T-helper 2 cell (primary cell): ENCODE data around the gene ABCF2.

ENCODE experiments used
- DNase-seq, 5 experiments: peaks; one replicate each; pipeline versions ENCODE4 v3.0.0 to v3.0.0-alpha.2; 2012 to 2022

Gene ABCF2

DNA sequence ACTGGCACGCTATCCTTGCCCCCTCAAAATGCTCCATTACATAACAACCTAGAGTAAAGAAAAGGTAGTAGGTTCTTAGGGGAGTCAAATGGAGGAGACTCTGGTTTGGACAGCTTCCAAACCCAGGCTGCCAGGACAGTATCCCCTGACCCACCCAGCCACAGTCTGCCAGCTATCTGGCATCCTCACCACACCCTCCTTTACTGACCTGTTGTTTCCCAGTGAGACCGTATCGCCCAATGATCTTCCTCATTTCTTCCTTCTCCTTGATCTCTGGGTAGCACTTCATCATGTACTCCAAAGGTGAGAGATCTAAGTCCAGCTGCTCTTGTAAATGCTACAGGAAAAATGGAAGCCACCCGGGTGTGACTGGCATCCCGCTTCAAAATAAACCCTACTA, 11.6 kb downstream of the ABCF2 start:
- DNase-seq = no peak

DNA sequence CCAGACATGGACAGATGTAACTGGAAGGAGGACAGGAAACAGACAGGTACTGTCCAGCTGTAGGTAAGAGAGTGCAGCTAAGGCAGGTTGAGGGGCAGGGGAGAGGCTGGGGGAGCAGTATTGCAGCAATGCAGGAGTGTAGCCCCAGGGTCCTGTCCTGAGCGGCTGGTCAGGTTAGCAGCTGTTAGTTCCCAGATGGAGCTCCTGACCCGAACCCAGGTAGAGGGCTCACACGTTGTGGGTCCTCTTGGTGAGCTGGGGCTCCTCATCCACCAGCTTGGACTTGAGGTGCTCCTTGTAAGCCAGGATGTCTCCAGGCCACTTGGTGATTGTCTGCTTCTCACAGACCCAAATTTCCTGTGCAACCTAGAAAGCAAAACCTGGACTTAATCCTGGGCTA, 13.2 kb downstream of the ABCF2 start:
- DNase-seq = no peak

DNA sequence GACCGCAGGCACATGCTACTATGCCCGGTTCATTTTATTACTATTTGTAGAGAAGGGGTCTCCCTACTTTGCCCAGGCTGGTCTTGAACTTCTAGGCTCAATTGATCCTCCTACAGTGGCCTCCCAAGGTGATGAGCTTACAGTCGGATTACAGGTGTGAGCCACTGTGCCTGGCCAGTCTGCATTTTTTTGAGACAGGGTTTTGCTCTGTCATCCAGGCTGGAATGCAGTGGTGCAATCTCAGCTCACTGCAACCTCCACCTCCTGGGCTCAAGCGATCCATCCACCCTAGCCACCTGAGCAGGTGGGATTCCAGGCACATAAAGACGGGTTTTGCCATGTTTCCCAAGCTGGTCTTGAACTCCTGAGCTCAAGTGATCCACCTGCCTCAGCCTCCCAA, 14.4 kb downstream of the ABCF2 start:
- no peak for DNase-seq

DNA sequence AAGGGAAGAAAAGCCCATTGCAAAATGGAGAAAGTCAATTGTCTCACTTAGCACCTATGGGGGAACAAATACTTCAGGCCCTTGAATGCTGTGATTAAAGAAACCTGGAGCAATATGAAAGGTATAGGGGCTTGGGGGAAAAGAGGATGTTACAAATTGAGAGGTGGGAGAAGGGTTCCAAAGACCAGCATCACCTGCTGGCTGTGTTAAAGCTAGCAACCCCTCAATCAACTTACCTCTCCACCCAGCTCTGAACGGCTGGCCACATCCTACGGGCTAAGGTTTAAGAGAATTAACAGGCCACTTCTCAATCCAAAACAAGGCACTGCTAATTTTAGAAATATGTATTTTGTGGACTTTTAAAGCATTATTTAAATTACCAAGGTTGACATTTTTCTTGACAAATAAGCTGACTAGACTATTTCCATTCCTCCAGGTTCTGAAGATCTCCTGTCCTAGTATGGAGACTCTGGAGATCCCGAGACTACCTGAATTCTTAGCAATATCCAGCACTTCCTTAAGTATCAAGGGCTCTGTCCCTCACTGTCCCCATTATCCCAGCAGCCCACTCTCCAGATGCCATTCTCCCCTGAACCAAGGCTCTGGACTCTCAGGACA, 15.7 kb downstream of the ABCF2 start:
- DNase-seq = no peak

DNA sequence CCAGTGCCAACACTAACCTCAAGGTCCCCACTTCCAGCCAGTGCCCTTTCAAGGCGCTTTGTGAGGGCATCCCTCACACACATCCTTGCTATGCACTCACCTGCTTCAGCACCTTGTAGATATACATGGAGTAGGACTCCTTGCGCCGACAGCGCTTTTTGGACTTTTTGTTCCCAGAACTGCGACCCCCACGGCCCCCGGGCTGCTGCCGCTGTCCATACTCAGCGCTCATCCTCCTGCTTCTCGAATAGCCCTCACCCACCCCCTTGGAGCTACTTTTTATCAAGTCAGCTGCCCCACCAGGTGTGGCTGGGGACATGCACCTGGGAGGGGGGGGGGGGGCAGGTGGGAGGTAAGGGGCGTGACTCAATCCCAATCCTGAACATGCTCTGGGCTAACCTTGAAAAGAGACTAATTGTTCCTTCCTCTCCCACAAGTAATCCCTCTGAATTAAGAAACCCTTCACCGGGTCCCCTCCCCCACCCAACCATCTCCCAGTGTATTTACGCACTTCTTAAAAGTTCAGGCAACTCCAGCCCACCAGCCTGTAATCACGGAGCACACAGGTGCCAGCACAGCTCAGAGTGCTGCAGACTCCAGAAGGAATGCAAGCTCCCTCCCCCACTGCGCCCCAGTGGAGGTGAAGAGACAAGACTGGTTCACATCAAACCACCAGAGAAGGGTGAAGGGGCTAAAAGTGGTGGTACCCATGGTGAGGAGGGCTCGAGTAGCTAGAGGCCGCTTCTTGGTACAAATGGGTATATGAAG, 16.7 kb downstream of the ABCF2 start, which contains the start of gene H2BK1:
TSS of gene H2BK1 (minus strand) at position 402 of the 768 bp plus-strand sequence. CDS start at position 232, 170 bp downstream.
- DNase-seq = no peak

DNA sequence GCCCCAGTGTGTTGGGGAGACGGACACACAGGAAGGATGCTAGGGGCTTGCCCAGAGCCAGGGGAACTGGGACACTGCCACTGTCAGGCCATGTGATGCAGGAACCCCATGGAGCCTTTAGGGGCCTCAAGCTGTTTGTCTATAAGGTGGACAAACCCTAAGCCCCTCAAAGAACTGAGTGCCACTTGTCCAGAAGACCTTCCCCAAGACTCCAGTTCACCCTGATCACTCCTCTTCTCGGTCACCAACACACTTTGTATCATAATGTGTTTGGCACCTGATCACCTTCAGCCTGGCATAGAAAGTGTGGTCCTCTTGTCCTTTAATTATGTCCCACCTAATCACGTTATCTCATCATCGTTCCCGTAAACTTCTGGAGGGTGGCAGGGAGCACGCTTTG, 17.4 kb downstream of the ABCF2 start:
- no peak for DNase-seq

DNA sequence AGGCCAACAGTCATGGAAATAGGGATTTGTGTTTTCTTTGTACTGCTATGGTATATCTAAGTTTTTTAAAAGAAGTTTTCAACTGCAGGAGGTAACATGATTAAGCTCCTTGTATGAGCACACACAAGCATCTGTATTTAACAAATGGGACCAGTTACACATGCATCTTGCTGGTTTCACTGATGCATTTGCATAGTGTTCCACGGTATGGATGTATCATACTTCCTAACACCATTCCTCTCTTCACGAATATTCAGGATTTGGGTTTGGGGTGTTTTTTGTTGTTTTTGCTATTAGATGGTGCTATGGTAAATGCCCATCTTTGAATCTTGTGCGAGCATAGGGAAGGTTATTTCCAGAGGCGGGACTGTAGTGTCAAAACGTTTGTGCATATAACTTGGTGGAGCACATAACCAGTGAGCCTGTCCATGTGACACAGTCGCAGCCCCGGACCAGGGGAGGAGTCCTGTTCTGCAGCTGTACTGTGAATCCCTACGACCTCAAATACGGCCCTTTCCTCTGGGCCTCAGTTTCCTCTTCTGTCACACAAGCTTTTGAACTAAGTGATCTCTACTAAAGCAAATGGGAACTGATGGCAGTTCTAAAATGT, 18.6 kb downstream of the ABCF2 start:
- no peak for DNase-seq

DNA sequence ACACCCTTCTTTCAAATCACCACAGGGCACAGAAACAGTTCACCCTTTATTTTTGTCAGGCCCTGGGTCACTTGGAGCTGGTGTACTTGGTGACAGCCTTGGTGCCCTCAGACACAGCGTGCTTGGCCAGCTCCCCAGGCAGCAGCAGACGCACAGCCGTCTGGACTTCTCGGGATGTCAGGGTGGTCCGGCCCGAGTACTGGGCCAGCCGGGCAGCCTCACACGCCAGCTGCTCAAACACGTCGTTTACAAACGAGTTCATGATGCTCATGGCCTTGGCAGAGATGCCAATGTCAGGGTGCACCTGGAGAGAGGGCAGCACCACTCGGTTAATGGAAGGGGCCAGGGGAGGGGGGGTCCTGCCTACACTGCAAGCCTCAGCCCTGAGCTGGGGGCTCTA, 19.2 kb downstream of the ABCF2 start:
- DNase-seq = no peak

DNA sequence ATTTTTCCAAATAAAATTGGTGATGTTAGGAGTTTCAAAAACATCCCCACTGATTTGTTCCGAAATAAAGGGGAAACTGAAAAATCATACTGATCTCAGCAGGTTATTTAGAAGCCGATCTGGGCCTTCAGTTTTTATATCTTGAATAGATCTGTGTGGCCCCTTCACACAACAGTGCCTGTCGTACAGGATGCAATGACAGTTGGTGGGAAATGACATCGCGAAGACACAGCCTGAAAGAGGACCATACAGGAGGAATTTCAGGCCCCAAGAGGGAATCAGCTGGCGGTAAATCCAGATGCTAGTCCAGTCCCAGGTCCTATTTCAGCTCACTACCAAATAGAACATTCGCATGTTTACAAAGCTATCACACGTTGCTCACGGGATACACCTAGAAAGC, 19.7 kb downstream of the ABCF2 start:
- DNase-seq = peak in 1 of 5 experiments; percentile 60

DNA sequence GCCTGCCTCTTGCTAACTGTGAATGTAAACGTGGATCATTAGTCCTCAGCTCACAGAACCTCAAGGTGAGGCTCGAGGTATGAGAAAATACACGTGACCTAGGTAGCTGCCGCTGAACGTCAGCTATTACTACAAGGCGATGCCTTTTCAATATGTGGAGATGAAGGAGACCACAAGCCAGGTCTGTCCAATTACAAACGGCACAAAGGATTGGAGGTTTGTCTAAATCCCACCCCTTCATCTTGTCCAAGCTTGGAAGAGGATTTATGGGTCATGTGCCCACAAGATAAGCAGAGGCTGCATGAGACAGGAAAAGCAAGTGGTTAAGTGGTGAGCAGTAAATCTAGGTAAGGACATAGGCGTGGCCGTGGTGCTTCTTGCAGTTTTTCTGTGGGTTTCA, 20.1 kb downstream of the ABCF2 start:
- DNase-seq = peak in 2 of 5 experiments; percentile 75 to 82

DNA sequence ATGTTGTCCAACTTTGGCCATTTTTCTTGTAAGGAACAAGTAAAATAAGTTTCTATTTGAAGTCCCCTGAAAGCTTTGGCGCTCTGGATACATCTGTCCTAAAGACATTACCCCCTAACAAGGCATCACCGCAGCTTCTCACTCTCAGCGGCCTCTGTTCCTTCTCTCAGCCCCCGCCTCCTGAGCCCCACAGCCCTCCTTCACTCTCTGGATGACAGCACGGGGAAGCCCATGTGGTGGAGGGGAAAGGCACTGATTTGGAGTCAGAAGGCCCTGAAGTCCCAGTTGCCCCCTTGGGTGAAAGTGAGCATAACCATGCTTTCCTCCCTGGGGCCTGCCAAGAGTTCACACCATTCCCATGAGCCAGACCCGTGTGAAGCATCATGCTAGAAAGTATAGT, 21.3 kb downstream of the ABCF2 start:
- DNase-seq = no peak

DNA sequence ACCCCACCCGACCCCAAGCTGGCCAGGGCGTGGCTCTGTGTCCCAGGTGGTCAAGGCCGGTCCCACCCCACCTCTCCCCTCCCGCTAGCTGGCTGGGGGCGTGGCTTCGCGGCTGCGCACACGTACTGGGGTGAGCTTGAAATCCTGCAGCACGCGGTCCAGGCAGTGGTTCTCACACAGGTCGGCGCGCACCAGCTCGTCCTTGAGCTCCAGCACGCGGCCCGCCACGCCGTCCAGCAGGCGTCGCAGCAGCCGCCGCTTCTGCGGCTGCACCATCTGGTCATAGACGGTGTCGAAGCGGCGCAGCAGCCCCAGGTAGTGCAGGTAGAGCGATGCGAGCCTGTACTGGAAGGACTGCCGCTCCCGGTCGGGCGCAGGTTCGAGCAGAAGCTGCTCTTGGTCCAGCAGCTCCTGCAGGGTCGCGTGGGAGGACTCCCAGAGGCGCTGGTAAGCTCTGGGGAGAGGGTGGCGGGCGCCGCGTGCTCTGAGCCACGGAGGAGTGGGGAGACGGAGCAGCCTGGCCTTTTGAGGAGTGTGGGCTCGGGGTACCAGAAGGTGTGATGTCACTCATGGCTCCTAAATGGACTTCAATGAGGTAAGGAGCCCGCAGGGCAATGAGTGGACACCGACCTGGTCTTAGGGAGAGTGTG, 22.5 kb downstream of the ABCF2 start:
- peak in 1 of 5 experiments; percentile 22 for DNase-seq

DNA sequence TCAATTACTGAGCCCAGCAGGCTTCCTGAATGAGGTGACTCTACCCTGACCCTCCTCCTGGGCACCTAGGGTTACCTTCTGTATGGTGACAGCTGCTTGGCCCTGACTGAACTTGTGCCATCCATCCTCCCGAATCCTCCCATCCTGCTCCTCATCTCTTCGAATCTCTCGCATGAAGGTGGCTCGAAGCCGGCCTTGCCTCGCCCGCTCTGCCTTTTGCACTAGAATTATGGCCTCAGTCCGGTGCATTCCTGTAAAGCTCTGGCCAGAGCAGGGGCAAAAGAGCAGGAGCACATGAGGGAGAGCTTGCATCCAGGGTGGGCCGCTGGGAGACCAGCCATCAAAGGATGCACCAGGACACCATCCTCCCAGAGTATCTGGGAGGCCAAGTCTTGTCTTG, 24.2 kb downstream of the ABCF2 start:
- no peak for DNase-seq

DNA sequence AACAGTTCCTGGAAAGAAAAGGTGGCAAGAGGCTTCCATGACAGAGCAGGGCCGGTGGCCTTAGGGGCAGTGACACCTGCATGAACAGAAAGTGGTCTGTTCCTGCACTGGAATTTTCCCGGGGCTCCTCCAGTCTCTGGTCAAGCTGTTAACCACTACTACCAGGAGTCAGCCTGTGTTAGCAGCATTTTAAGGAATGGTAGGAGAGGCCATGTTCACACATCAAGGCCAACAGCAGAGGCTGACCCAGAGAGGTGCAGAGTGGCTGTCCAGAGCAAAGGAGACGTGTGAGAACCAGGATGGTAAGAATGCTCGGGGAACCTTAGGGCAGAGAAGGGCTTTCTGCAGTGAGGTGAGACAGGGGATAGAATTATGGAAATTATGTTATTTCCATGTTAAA, 25.3 kb downstream of the ABCF2 start:
- DNase-seq = no peak

DNA sequence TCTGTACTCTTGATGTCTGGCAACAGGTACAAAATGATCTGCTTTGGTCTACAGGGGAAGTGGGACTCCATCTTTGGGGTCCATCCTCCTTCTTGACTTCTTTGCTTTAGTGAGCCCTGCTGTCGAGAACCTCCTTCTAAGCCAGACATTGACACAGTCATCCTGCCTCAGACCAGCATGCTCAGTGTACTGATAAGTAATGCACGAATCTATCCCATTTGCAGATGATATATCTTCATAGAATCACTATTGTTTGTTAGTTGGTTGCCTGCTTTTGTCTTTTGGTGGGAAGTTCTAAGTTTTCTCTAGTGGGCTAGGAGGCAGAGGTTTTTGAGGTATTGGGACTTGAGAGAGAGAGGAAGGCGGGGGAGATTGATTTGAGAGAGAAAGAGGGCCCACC, 25.7 kb downstream of the ABCF2 start:
- no peak for DNase-seq

DNA sequence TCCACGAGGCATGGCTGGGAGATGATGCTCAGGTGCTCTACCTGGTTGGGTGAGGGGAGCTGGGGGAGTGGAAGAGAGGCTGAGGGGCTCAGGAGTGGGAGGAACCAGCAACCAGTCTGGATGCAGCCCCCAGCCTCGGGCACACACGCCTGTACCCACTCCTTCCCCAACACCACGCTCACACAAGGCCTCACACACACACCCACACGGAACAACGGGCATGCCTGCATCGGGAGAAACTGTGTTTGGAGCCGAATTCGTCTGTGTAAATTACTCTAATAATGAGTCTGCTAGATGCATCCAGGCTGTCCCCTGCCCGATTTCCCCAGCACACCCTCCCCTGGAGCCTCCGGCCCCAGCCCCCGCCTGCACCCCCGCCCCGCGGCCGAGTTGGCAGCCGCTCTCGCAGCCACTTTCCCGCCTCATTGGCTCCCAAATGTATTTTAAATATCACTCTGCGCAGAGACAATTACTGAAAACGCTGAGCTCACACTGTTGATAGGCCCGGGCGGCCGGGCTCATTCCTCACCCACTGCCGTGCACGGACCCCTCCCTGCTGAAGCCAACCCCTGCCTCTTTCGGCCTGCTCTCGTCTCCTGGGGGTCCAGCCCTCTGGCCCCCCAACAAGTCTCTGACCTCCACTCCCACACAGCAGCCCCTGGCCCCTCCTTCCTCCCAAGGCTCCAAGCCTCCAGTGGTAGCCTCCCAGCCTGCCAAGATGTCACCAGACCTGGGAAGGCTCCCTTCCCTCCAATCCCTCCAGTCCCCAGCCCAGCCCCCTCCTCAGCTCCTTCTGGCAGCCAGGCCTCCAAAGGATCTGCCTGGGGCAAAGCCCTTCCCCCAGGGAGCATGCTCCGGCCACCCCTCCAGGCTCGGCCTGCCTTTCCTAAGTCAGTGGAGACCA, 27.8 kb downstream of the ABCF2 start:
- DNase-seq = no peak

DNA sequence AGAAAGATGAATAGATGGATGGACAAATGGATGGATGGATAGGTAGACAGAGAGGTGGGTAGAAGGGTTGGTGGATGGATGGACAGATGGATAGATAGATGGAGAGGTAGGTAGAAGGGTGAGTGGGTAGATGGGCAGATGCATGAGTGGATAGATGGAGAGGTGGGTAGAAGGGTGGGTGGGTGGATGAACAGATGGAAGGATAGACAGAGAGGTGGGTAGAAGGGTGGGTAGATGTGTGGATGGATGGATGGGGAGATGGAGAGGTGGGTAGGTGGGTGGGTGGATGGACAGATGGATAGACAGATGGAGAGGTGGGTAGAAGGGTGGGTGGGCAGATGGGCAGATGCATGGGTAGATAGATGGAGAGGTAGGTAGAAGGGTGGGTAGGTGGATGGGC, 29.1 kb downstream of the ABCF2 start:
- no peak for DNase-seq

DNA sequence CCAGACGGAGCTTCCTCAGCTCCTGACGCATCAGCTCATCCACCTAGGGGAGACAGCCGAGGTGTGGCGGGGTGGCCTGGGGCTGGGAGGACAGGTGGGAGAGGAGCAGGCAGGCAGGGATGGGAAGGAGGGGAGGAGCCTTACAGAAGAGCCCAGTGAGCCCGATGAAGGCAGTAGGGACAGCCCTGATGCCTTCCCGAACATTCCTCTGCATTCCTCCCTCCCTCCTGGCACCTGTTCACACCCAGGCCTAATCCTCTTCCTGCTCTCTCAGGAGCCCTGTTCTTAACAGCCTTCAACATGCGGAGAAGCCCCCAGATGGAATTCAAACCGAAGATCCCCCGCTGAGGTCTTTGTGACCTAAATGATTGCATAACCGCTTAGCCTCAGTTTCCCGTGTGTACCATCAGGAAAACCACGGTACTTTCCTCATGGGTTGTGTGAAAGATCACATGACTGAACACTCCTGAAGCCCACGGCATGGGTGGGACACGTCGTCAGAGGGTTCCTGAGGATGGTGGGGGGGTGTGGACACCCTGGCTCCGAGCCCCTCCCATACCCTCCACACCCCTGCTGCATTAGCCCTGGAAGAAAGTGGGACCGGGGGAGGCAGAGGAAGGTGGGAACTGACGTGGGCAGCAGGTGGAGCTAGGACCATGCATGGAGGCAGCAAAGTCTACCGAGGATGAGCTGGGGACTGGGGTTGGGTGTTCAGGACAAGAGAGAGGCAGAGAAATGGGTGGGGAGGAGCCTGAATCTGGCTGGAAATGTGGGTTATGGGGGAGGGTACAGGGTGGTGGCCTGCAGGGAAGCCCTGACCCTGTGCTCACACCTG, 31.2 kb downstream of the ABCF2 start:
- no peak for DNase-seq

DNA sequence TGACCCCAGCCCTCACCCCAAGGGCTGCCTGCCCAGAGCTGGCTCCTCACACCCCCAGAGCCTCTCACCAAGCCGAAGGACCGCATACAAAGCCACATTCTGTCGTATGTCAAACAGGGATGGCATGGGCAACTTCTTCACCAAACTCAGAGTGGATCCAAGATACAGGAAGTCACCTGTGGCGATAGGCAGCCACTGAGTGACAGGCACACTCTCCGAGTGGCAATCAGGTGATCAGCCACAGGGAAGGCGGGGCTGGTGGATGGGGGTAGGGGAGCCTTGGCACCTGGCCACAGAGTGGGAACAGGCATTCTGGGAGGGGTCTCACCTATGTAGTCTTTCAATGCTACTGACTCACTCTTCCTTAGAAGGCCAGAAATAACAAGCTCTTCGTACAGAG, 32.8 kb downstream of the ABCF2 start:
- DNase-seq = peak in 1 of 5 experiments; percentile 14

DNA sequence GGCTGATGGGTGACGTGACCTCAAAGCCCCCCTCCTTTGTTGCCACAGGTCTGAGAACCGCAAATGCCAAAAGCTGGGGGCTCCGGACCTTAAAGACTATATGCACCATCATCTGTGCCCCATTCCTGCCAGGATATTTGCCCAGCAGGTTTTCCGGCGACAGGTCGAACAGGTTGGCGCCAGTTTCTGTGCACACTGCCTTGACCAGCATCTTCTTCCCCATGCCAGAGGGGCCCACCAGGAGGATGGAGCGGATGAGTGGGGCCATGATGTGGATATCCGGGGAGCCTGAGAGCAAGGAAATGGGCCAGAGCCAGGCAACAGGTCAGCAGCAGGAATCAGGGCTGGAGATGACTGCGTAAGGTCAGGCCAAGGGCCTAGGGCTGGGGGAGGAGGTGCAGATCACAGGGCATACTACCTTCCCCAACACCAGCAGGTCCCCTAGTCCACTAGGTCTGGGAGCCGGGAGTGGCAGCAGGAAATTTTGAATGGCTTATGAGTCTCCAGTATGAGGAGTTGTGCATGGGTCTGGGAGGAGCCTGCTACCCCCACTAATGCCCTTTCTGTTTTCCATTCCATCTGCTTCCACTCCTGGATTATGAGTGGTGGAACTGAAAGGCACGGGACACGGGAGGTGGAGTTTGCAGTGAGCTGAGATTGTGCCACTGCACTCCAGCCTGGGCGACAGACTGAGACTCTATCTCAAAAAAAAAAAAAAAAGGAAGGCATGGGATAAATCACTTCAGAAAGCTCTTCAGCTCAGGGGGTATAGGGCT, 33.6 kb downstream of the ABCF2 start:
- no peak for DNase-seq
